ENCODE measurements around the gene CHRNG.

CHRNG gene

DNA sequence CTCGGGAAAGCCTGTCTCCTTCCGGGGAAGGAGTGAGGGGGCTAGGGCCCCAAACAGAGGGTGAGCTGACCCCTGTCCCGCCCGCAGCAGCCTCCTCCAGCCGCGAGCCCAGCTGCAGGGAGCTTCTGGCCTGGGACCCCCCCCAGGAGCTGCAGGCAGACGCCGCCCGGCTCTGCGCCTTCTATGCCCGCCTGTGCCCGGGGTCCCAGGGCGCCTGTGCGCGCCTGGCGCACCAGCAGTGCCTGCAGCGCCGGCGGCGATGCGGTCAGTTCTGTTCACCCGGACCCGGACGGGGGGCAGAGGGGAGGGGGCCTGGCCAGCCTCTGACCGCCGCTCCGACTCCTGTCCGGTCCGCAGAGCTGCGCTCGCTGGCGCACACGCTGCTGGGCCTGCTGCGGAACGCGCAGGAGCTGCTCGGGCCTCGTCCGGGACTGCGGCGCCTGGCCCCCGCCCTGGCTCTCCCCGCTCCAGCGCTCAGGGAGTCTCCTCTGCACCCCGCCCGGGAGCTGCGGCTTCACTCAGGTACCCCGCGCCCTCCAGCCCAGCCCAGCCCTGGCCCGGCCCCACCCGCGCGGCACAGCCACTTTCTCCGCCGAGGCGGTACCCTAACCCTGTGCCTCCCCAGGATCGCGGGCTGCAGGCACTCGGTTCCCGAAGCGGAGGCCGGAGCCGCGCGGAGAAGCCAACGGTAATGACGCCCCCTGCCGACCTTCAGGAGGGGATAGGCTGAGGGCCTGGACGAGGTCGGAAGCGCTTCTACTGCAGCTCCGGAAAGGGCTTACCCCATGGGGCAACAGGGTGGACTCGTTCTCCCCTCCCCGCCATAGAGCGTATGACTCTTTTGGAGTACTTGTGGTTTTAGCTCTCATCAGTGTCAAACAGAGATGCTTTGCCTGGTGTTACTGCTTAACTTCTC lies 15.6 kb upstream of the CHRNG start:
- H3K4me3 ChIP-seq (ENCODE audit: low read depth, low read length): peak overlapping the region; percentile 43
- no peaks in the 10 kb centered on the region; the same call in 1 of the 2 replicates for H3K4me1 ChIP-seq (ENCODE audit: control insufficient read depth, insufficient read depth, low read length)
- H3K36me3 ChIP-seq (ENCODE audit: control insufficient read depth in 2 of 2, insufficient read depth in 1 of 2, low read length in 2 of 2): no peaks in the 10 kb centered on the region
- ChIA-PET POLR2A (interaction anchor here (0.6 kb wide), 1 partner anchor 26 kb away, joined by 3 read pairs; the partner anchor contains the start of genes EIF4E2 and TIGD1), CTCF (interaction anchor here (0.6 to 4.9 kb wide), 24 partner anchors 8 to 1465 kb away, joined by 3 to 77 read pairs (median 3); partner anchors contain the start of gene ECEL1)
- H3K27ac ChIP-seq (ENCODE audit: extremely low read depth, low read depth, low read length): peak overlapping the region; percentile 24; the same call in 1 of the 2 replicates
- H3K9me3 ChIP-seq (ENCODE audit: control insufficient read depth, insufficient read depth, low read depth, low read length): no peaks in the 10 kb centered on the region
- TF ChIP-seq ZNF555 (tag by site-specific recombination; conservative IDR thresholded peaks at IDR 0.05) (no peak), YY2 (tag by site-specific recombination; IDR thresholded peaks at IDR 0.05) (no peak), ZFP37 (tag by site-specific recombination; IDR thresholded peaks at IDR 0.05) (0 out of 2 replicates have a peak, but pooled peaks have one; percentile 22), ZNF76 (tag by site-specific recombination; IDR thresholded peaks at IDR 0.05; ENCODE audit: borderline replicate concordance, low read depth) (no peak), ZNF426 (tag by site-specific recombination; IDR thresholded peaks at IDR 0.05) (no peak), MZF1 (tag by site-specific recombination; IDR thresholded peaks at IDR 0.05; ENCODE audit: borderline replicate concordance) (no peak), ZIC2 (tag by site-specific recombination; IDR thresholded peaks at IDR 0.05) (0 out of 2 replicates have a peak, but pooled peaks have one; percentile 45), SP2 (tag by site-specific recombination; IDR thresholded peaks at IDR 0.05) (peak; percentile 44), ZSCAN23 (tag by site-specific recombination; IDR thresholded peaks at IDR 0.05) (no peak), ZNF157 (tag by site-specific recombination; IDR thresholded peaks at IDR 0.05) (no peak), PRDM2 (tag by site-specific recombination; IDR thresholded peaks at IDR 0.05; ENCODE audit: borderline replicate concordance) (no peak), ZNF174 (tag by site-specific recombination; IDR thresholded peaks at IDR 0.05) (no peak), RBAK (tag by site-specific recombination; IDR thresholded peaks at IDR 0.05) (no peak), ZNF175 (tag by site-specific recombination; IDR thresholded peaks at IDR 0.05) (no peak), ZNF560 (tag by site-specific recombination; IDR thresholded peaks at IDR 0.05; ENCODE audit: borderline replicate concordance) (no peak), ZNF530 (tag by site-specific recombination; IDR thresholded peaks at IDR 0.05; ENCODE audit: low read depth) (no peak), ZBTB7A (tag by site-specific recombination; IDR thresholded peaks at IDR 0.05; ENCODE audit: low read depth) (no peak), ZNF629 (tag by site-specific recombination; IDR thresholded peaks at IDR 0.05) (no peak), ZNF394 (tag by site-specific recombination; IDR thresholded peaks at IDR 0.05; ENCODE audit: borderline replicate concordance) (peak; percentile 30; the same call in 1 of the 2 replicates), ZNF155 (tag by site-specific recombination; IDR thresholded peaks at IDR 0.05) (no peak), GFI1B (tag by site-specific recombination; IDR thresholded peaks at IDR 0.05) (no peak), ZNF132 (tag by site-specific recombination; IDR thresholded peaks at IDR 0.05; ENCODE audit: borderline replicate concordance) (no peak), ZNF624 (tag by site-specific recombination; IDR thresholded peaks at IDR 0.05) (no peak)
- TF ChIP-seq, protein P1, sequence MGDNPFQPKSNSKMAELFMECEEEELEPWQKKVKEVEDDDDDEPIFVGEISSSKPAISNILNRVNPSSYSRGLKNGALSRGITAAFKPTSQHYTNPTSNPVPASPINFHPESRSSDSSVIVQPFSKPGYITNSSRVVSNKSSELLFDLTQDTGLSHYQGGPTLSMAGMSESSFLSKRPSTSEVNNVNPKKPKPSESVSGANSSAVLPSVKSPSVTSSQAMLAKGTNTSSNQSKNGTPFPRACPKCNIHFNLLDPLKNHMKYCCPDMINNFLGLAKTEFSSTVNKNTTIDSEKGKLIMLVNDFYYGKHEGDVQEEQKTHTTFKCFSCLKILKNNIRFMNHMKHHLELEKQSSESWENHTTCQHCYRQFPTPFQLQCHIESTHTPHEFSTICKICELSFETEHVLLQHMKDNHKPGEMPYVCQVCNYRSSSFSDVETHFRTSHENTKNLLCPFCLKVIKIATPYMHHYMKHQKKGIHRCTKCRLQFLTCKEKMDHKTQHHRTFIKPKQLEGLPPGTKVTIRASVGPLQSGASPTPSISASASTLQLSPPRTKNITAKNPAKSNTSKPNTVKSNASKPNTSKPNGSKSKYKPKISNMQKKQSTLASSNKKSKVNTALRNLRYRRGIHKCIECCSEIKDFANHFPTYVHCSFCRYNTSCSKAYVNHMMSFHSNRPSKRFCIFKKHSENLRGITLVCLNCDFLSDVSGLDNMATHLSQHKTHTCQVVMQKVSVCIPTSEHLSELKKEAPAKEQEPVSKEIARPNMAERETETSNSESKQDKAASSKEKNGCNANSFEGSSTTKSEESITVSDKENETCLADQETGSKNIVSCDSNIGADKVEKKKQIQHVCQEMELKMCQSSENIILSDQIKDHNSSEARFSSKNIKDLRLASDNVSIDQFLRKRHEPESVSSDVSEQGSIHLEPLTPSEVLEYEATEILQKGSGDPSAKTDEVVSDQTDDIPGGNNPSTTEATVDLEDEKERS (tag by site-specific recombination; IDR thresholded peaks at IDR 0.05): no peak
- TF ChIP-seq, protein P2, sequence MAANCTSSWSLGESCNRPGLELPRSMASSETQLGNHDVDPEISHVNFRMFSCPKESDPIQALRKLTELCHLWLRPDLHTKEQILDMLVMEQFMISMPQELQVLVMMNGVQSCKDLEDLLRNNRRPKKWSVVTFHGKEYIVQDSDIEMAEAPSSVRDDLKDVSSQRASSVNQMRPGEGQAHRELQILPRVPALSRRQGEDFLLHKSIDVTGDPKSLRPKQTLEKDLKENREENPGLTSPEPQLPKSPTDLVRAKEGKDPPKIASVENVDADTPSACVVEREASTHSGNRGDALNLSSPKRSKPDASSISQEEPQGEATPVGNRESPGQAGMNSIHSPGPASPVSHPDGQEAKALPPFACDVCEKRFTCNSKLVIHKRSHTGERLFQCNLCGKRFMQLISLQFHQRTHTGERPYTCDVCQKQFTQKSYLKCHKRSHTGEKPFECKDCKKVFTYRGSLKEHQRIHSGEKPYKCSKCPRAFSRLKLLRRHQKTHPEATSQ (tag by site-specific recombination; IDR thresholded peaks at IDR 0.05): no peak
